HG03159 (cell line): ENCODE data around the gene PYCARD.
"Not testable (repeated sequence)": the region's sequence is repeated elsewhere in the genome, so short reads cannot be mapped to it uniquely, and the experiment has no call there.

Experiments used
- ATAC-seq: cut with Tn5 transposase; IDR thresholded peaks from one replicate; pipeline ENCODE4 v1.9.1; 2021; ENCODE audit warnings: mild to moderate bottlenecking, moderate library complexity; ENCODE audit not compliant: unreplicated experiment

PYCARD gene

DNA sequence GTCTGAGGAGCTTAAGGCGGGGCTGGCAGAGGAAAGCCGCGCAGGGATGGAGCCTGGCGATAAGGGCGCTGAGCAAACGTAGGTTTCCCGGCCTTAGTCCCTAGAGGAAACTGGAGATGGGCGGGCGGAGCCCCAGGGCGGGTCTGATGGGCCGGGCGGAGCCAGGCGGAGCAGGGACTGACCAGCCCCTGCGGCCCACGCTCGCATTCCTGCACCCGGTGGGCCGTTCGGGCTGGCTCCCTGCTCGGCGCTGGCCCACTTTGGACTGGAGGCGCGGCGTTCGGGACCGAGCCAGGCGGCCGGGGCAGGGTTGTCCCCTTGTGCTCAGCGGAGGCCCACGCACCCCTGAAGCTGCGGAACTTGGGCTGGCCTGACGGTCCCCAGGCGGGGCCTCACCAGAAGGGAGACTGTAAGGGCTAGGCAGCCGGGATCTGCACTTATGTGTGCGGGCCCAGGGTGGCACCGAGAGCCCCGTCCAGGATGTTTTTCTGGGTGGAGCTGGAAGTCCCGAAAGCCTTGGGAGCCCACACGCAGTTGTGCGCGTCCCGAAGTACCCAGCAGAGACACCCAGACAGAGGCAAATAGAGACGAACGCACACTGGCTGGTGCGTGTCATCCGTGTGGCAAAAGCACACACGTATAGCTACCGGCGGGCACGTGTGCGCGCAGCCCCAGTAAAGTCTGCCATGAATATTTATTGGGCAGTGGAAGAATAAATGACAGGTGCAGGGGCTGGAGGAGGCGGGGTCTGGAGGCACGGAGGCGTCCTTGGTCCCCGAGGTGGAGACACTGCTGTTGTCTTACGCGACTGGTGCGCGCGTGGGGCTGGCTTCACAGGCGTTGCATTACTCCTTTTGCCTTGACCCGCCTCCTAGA is 13.0 kb upstream of the PYCARD start:
- ATAC-seq: no peak

GRCh38 chr16:31214708-31215286 is 12.2 kb upstream of the PYCARD start:
- ATAC-seq: no peak

DNA sequence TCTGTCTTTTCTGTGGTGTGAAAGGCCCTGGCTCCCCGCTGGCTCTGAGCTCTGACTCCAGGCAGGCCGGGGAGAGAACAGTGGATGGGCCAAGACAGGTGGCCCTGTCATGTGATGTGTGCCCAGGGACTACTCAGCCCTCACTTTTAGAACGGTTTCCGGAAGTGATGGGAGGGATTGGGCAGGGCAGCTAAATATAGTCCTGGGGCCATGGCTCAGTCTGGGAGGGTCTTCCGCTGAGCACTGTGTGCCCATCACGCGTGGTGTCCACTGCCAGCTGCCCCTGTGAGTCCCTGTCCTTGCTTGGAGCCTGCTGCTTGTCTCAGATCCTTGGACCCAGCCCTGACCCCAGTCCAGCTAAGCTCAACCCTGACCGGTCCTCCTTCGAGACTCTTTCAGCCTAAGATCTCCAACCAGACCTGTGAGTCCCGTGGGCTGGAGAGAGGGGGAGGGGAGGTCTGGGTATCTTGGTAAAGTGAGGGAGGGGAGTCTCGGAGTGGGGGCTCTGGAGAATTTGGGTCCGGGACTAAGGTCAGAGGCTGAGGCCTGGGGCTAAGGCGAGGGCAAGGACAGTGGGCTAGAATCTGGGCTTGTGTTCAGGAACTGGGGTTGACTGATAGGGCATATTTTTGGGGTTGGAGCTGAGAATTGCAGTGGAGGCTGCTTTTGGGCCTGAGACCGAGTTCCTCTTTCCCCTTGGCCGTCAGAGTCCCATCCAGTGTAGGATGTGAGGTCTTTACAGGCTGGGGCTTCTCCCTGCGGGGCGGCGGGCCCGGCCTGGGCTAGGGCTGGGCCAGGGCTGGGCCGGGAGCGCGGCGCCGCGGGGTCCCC is 11.5 kb upstream of the PYCARD start, which contains the start of gene TRIM72:
Gene TRIM72 (plus strand): TSS at position 243 of the 831 bp plus-strand sequence. CDS start 620 bp downstream, outside the sequence.
- no peak for ATAC-seq

- ATAC-seq: no peak
These were observed 10.8 kb upstream of the PYCARD start for GRCh38 chr16:31213342-31213741.

DNA sequence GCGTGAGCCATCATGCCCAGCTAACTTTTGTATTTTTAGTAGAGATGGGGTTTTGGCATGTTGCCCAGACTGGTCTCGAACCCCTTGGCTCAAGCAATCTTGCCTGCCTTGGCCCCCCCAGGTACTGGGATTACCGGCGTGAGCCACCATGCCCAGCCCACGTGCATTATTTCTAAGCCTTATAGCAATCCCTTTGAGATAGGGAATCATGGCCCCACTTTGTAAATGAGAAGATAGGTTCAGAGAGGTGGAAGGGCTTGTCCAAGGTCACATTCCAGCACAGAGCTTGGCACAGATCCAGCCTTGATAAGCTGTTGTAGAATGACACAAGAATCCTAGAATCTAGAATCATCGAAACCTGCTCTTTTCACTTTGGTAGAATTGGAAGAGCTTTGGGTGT is 4.2 kb upstream of the PYCARD start:
- no peak for ATAC-seq

- ATAC-seq: no peak
These were observed 2.5 kb upstream of the PYCARD start for GRCh38 chr16:31204871-31205666.

DNA sequence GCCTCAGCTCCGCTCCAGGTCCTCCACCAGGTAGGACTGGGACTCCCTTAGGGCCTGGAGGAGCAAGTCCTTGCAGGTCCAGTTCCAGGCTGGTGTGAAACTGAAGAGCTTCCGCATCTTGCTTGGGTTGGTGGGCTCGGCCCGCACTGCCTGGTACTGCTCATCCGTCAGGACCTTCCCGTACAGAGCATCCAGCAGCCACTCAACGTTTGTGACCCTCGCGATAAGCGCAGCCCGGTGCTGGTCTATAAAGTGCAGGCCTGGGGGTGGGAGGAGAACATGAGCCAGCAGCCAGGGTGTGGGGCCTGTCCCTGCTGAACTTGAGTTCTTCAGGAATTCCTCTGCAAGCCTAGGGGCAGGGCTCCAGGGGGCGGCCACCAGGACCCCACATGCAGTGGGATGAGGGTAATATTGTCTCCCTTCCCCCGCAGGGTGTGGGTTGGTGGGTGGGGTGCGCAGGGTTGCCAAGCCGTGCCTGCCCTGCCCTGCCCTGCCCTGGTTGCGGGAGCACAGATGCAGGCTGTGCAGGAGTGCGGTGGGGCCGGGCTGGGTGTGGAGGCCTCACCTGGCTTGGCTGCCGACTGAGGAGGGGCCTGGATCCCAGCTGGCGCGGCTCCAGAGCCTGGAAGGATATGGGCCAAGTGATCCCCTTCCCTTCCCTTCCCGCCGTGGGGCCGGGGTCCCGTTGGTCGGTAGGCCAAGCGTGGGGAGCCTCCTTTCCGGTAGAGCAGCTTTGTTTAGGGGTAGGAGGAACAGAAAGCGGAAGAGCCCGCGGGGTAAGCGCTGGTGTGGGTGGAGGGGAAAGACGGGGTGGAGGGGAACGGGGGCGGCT is 762 bp downstream of the PYCARD start:
- ATAC-seq: peak; percentile 63

DNA sequence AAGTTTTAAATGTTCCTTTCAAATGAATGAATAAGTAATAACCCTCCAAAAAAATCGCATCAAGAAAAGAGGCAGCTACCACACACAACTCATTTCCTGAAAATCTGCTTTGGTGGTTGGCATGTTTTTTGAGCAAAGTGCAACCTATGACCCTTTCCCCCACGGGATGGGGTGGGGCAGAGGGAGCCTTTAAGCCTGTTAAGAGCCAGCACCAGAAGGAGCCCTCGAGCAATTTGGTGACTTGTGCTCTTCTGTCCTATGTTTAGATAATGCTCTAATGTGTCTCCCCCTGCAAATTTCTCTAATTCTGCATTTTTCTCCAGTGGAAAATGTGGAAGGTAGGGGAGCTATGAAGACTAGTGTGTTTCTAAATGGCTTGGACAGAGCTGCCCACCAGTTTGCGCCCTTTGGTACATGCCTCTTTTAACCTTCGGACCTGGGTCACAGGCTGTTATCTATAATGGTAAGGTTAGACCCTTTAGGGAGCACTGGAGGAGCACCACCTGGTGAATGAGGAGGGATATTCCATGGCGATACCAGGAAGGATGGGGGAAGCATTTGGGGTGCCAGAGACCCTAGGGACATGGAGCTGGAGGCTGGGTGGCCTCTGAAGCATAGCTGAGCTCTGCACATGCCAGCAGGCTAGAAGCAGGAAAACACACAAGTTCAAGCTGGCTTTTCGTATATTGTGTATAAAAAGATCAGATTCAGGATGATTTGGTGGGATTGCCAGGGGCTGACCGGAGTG is 1.6 kb downstream of the PYCARD start:
- ATAC-seq: no peak

DNA sequence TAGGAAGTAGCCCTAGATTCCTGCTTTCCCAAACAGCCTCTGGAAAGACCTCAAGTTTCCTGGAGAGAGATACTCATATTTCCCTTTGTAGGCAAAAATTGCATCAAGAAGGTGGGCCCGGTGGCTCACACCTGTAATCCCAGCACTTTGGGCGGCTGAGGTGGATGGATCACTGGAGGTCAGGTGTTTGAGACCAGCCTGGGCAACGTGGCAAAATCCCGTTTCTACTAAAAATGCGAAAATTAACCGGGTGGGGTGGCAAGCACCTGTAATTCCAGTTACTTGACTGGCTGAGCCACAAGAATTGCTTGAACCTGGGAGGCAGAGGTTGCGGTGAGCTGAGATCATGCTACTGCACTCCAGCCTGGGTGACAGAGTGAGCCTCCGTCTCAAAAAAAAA is 2.4 kb downstream of the PYCARD start:
- not testable (repeated sequence) for ATAC-seq

DNA sequence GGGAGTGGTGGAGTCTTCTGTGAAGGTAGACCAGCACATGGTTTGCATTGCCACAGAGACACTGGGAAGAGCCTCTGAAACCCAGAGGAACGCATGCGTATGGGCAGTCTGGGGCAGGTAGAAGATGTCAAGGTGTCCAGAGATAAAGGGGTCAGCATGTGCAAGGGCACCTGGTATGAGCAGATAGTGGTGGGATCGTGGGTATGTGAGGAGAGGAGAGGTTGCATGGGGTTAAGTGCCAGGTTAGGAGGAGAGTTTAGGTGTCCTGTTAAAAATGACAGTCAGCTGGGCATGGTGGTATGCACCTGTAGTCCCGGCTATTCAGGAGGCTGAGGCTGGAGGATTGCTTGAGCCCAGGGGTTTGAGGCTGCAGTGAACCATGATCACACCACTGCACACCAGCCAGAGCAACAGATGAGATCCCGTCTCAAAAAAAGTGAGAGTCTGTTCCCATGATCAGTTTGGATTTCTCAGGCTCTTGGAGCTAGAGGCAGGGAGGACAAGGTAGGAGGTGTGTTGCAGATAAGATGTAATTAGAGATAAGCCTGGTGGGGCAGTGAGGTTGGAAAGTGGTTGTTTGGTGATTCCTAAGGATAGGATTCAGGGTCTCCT is 3.0 kb downstream of the PYCARD start:
- ATAC-seq: no peak

DNA sequence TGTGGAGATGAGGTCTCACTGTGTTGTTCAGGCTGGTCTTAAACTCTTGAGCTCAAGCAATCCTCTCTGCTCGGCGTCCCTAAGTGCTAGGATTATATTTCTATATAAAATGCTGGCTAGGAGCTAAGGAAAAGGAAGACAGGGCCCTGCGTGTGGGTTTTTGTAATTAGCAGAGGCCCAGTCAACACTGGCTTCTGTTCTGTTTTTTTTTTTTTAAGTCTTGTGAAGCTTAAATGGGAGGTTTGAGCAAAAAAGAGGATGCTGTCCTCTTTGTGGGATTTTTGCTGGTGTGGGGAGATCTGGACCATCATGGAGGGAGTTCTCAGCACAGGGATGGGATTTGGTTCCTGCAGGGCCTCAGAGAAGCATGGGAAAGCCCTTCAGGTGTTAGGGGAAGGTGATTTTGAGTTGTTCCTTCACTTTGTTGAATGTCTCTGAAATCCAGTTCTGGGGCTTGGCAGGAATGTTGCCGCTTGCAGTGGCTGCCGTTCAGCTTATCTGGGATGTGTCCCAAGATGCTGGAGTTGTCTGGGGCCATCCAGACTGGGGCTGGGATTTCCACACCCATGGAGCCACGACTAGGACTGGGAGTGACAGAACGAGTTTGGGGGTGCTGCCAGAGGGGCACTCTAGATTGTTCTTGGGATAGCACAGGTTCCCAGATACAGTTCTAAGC is 4.2 kb downstream of the PYCARD start:
- no peak for ATAC-seq

DNA sequence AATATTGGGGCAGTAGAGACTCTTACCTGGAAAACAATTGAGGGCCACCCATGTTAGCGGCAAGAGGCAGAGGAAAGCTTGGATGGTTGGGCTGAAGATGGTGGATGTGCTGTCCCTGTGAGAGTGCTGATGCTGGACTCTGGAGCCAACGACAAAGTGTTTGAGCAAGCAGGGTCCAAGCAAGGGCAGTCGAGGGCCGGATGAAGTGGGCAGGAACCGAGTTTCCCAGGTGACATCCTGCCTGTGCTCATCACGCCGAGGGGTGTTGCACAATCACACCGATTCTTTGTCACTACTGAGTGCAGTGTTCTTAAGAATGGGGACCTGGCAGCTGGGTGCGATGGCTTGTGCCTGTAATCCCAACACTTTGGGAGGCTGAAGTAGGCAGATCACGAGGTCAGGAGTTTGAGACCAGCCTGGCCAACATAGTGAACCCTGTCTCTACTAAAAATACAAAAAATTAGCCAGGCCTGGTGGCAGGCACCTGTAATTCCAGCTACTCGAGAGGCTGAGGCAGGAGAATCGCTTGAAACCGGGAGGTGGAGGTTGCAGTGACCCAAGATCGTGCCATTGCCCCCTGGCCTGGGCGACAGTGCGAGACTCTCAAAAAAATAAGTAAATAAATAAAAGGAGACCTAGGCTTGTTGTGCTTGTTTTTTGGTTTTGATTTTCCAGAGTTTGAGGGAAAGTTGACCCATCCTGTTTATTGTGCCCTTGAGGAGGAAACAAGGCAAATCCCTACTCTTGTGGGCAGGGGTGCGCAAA is 6.1 kb downstream of the PYCARD start:
- ATAC-seq: no peak

- not testable (repeated sequence) for ATAC-seq
These were observed 6.7 kb downstream of the PYCARD start for GRCh38 chr16:31195861-31196260.

- ATAC-seq: no peak
These were observed 7.7 kb downstream of the PYCARD start for GRCh38 chr16:31194898-31195297.

- ATAC-seq: no peak
These were observed 8.7 kb downstream of the PYCARD start for GRCh38 chr16:31193874-31194273.

- ATAC-seq: no peak
These were observed 9.5 kb downstream of the PYCARD start for GRCh38 chr16:31192856-31193642.
